Activated naive CD4-positive, alpha-beta T cell treated with Interleukin-2 at 50 U/mL for 16 hours (primary cell): Measurements from ENCODE around the gene TCTN3.
A peak's percentile ranks its signal among the peaks of the same experiment; 100 is the strongest.
"Not testable (repeated sequence)": the region's sequence is repeated elsewhere in the genome, so short reads cannot be mapped to it uniquely, and the experiment has no call there.

Source experiments
- DNase-seq: peaks from one replicate; pipeline ENCODE4 v3.0.0-alpha.2; 2020

Gene TCTN3, protein sequence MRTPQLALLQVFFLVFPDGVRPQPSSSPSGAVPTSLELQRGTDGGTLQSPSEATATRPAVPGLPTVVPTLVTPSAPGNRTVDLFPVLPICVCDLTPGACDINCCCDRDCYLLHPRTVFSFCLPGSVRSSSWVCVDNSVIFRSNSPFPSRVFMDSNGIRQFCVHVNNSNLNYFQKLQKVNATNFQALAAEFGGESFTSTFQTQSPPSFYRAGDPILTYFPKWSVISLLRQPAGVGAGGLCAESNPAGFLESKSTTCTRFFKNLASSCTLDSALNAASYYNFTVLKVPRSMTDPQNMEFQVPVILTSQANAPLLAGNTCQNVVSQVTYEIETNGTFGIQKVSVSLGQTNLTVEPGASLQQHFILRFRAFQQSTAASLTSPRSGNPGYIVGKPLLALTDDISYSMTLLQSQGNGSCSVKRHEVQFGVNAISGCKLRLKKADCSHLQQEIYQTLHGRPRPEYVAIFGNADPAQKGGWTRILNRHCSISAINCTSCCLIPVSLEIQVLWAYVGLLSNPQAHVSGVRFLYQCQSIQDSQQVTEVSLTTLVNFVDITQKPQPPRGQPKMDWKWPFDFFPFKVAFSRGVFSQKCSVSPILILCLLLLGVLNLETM

DNA sequence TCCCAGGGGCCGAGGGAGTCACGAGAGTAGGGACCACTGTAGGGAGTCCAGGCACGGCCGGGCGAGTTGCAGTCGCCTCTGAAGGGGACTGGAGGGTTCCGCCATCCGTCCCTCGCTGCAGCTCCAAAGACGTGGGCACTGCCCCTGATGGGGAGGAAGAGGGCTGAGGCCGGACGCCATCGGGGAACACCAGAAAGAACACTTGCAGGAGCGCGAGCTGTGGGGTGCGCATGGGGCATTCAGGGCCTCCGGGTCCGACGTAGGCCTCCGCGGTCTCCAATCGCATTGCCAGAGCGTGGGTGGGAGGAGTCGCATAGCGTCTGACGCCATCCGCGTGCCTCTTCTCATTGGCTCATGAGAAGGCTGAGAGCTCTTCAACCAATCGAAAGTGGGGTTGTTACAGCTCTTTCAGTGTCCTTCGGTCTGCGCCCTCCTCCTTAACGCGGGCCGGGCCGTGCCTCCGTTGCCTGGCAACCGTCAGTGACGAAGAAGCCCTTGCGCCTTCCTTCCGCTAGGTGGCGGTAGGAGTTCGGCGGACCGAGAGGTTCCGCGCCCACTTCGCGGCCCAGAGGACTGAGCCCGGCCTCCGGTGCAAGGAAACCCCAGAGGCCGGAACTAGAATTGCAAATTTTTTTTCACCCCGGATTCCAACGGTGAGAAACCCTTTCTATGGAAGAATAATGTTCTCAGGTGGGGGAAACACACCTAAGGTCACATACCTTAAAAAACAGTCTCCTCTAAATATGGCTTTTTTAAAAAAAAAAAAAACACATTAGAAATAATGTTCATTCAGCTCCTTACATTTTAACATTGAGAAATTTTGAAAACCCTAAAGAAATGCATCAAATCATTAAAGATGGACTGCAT is at the start of gene TCTN3:
Gene TCTN3 (minus strand): TSS at position 260 of the 867 bp plus-strand sequence. CDS start 28 bp downstream, at position 232.
- DNase-seq, result peak; percentile 97

DNA sequence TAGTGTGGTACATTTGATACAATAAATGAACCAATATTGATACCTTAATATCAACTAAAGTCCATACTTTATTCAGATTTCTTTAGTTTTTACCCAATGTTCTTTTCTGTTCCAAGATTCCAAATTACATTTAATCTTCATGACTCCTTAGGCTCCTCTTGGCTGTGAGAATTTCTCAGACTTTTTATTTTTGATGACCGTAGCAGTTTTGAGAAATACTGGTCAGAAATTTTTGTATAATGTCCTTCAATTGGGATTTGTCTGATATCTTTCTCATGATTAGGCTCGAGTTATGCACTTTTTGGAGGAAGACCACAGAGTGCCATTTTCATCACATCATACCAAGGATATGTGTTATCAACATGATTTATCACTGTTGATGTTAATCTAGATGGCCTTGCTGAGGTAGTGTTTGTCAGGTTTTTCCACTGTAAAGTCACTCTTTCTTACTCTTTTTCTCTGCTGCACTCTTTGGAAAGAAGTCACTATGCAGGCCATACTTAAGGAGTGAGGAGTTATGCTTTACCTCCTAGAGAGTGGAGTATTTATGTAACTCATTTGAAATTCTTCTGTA is 49.3 kb upstream of the TCTN3 start:
- DNase-seq, result no peak

DNA sequence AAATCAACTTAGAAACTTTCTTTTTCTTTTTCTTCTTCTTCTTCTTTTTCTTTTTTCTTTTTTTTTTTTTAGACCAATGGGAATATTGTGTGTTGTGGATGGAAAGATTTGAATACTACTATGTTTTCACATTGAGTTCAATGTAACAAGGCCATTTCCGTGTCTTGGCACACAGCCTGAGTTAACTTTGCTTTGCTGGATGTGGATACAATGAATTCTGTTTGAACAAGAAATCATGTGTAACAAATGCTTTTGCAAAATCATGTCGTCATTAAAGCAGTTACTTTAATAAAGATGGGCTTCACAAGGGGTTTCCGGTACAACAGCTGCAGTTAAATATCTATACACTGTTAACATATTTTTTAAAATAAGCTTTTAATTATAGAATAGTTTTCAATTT is 48.8 kb upstream of the TCTN3 start:
- no peak for DNase-seq

DNA sequence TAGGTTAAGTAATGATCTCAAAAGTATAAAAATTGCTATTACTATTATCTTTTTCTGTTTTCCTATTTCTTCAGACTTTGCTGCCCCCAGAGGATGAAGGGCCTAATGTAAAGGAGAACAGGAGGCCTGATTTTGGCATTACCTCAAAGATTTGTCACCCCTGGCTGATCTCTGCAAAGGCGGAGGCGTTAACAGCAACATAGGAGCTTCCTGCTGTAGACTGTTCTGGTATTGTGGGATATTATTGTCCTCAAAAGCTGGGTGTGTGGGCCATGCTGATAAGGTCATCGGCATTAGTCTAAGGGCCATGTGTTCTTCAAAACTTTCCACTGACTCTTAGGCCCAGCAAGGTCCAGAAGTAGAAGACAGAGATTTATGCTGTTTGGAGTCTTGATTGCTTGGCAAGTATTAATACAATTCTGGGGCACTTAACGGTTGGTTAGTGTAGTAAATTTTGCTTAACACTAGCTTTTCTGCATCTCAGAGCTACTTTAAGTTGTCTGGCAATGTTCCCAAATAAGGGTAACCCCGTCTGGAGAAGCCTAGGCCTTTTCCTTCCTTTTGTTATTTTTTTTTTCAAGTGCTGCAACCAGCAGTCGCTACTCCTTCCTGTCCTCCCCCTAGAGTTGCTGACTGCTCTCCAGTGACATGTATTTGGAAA is 48.2 kb upstream of the TCTN3 start:
- no peak for DNase-seq

DNA sequence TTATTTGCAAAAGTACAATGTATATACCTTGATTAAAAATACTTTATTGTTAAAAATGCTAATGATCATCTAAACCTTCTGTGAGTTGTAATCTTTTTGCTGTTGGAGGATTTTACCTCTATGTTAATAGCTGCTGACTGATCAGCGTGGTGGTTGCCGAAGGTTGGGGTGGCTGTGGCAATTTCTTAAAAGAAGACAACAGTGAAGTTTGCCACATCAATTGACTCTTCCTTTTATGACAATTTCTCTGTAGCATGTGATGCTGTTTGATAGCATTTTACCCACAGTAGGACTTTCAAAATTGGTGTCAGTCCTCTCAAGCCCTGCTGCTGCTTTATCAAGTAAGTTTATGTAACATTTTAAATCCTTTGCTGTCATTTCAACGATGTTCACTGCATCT is 45.3 kb upstream of the TCTN3 start:
- DNase-seq, result no peak

DNA sequence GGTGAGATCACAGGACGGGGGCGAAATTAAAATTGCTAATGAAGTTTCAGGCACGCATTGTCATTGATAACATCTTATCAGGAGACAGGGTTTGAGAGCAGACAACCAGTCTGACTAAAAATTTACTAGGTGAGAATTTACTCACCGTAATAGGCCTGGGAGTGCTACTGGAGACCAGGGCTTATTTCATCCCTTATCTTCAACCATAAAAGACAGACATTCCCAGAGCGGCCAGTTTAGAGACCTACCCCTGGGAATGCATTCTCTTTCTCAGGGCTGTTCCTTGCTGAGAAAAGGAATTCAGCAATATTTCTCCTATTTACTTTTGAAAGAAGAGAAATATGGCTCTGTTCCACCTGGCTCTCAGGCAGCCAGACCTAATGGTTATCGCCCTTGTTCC is 39.2 kb upstream of the TCTN3 start:
- not testable (repeated sequence) for DNase-seq

DNA sequence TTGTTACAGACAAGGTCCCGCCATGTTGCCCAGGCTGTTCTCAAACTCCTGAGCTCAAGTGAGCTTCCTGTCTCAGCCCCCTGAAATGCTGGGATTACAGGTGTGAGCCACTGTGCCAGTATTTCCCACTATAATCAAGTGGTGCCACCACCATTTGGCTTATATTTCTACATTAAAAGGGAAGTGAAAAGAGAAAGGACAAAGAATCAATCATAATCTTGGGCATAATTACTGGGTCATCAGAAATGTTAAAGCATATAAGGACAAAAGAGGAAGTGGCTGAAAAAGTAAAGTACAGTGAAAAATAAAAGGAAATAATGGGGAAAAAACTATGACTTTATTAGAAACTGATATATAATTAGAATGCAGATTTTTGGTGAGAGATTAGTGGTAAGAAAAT is 36.5 kb upstream of the TCTN3 start:
- no peak for DNase-seq

DNA sequence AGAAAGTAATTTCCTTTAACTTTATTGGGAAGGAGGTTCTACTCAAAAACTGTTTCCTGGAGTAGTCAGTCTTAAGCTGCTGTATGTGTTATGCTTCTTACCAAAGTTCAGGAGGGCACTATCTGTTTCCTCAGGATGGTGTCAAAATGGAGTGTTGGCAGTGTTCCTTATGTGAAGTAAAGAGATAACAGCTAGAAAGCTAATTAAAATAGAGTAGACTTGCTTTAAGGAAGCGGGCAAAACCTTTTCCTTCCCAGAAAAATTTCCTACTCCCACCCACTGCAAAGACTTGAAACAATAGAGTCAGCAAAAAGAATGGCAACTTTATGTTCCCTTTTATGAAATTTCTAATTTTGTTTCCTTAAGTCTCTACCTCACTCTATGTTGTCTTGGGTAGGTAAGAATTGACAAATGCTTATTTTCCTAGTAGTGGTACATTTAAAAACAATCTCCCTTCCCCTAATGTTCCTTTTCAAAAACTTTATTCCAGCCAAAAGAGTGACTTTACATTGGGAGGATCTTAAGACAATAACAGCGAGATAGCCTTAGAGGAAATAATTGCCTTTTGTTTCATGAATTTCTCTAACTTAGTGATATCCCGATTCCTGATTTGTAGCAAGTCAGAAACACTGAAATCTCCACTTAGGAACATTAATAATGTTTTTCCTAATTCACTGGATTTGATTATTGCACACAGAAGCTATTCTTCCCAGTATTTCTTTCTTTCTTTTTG is 35.8 kb upstream of the TCTN3 start:
- no peak for DNase-seq

DNA sequence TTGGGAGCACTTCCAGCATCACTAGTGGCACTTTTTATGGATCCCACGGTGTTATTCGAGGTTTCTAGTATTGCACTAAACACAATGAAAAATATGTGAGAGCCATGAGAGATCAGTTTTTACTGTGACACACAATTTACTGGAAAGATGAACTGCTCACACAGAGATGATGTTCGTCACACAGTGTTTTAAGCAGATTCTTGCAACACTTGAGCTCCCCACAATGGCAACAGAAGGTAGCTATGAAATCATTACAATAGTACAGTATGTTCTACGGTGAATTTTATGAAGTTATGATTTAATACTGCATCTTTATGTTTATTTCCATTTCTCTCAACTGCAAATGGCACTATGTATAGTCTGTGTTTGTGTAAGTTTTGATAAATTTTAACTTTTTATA is 34.8 kb upstream of the TCTN3 start:
- no peak for DNase-seq

DNA sequence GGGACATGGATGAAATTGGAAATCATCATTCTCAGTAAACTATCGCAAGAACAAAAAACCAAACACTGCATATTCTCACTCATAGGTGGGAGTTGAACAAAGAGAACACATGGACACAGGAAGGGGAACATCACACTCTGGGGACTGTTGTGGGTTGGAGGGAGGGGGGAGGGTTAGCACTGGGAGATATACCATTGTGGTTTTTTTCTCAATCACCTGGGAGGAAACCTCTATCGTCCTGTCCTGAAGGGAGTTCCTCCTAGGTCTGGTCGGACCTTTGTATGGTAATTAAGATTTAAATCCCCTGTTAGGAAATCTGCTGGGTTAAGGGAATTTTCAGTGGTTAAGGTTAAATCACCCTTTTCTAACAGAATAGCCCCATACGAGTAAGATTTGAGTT is 28.8 kb upstream of the TCTN3 start:
- not testable (repeated sequence) for DNase-seq

DNA sequence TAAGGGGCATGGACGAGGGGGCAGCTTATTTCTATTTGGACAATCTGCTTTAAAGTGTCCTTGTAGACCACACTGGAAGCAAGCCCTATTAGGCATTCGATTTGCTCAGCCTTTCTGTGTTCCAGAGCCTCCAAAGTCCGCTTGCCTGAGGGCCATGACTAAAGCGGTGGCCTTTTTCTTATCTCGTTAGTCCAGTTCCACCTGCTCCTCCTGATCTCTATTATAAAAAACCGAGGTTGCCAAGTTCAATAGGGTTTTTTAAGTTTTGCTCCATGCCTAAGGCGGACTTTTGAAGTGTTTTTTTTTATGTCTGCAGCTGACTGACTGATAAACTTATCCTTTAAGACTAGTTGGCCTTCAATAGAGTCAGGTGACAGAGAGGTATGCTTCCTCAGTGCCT is 27.0 kb upstream of the TCTN3 start:
- not testable (repeated sequence) for DNase-seq

DNA sequence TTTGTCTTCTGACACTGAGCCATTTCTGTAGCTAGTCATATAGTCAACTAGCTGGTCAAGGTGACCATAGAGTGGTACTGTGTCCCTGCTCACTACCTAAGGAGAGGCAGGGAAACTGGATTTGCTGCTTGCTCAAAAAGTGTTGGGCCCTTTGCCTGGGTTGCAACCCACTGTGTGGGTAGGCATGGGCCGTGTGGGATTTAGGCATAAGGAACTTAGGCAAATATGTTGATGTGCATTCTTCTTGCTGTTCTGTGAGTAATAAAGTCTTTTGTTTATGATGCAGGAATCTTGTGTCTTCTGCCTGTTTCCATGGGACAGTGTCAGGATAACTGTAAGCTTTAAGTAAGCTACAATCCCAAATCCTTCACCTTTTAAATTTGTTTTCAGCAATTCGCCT is 23.1 kb upstream of the TCTN3 start:
- DNase-seq, result no peak

DNA sequence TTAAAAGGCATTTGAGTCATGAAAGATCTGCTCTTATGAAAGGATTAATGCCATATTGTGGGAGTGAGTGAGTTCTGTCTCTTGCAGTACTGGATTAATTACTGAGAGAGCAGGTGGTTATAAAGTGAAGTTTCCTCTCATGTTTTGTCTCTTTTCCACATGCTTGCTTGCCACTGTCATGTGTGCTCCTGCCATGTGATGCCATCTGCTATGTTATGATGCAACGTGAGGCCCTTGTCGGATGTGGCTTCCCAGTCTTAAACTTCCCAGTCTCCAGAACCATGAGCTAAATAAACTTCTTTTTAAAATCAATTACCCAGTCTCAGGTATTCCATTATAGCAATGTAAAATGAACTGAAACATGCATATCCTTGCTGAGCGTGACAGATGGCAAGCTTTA is 22.7 kb upstream of the TCTN3 start:
- no peak for DNase-seq

DNA sequence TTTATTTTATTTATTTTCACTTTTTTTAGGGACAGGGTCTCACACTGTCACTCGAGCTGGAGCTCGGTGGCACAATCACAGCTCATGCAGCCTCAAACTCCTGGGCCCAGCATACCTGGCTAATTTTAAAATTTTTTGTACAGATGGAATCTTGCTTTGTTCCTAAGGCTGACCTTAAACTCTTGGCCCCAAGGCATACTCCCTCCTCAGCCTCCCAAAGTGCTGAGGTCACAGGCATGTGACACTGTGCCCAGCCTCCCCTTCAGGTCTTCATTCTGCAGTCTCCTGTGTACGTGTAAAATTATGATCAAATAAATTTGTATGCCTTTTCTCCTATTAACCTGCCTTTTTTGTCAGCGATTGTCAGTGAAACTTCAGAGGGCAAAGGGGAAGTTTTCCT is 17.8 kb upstream of the TCTN3 start:
- DNase-seq, result no peak

DNA sequence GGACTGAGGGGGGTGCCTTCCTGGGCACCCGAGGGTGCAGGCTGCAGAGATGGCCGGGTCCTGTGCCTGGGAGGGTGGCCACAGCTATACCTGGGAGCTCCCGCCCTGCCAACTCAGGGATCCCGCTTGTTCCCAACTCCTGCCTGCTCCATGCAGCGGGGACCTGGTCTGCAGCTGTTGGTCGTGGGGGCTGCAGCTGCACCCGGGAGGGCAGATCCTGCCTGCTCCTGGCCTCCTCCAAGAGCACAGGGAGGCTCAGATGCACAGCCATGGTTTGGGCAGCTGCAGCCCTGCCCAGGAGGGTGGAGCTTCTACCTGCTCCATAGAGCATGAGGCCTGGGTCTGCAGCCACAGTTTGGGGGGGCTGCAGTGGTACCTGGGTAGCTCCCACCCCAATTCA is 13.3 kb upstream of the TCTN3 start:
- no peak for DNase-seq

DNA sequence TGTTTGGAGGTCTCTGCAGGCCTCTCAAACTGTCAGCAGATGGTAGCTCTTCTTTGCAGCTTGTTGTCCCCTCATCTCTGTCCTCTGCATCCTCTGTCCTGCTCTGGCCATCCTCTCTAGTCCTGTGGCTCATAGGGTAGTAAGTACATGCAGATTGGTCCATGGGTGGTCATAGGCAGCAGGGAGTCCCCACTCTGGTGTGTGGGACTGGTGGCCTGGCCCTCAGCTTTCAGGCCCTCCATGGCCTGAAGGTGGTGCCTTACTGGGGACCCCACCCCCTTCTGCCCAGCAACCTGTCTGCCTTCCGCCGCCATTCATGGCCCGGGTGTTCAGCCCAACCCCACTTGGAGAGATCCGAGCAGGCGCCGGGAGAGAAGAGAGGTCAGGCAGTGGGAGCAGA is 12.8 kb upstream of the TCTN3 start:
- no peak for DNase-seq

DNA sequence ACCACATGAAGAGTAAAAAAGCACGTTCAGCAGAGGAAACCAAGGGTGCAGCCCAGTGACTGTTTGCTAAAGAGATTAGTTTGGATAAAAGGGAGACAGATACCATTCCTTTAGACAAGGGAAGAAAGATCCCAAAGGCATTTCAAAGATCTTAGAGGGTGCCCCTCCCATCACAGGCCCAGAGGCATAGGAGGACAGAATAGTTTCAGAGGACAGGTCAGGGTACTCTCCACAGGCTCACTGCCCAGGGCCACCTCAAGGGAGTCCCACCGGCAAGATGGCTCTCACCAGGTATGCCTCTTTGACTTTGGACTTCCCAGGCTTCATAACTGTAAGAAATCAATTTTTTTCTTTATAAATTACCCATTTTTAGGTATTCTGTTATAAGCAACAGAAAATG is 4.7 kb upstream of the TCTN3 start:
- no peak for DNase-seq

DNA sequence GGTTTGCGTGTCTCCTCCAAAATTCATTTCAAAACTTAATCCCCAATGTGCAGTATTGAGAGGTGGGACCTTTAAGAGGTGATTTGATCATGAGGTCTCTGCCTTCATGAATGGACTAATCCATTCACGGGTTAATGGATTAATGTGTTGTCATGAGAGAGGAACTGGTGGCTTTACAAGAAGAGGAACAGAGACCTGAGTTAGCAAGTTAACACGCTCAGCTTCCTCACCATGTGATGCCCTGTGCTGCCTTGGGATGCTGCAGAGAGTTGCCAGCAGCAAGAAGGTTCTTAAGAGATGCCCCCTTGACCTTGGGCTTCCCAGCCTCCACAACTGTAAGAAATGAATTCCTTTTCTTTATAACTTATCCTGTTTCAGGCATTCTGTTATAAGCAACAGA is 3.7 kb upstream of the TCTN3 start:
- DNase-seq, result no peak

DNA sequence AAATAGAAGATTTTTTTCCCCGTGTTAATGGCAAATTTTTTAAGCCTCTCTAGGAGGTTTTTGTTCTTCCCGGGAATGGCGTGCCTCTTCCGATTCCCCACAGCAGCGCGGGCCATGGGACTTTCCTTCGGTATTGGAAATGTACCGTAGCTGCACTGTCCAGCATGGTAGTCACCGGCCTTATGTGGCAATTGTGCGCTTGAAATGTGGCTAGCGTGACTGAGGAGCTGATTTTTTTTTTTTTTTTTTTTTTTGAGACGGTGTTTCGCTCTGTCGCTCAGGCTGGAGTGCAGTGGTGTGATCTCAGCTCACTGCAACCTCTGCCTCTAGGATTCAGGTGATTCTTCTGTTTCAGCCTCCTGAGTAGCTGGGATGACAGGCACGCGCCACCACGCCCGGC is 938 bp upstream of the TCTN3 start:
- no peak for DNase-seq

DNA sequence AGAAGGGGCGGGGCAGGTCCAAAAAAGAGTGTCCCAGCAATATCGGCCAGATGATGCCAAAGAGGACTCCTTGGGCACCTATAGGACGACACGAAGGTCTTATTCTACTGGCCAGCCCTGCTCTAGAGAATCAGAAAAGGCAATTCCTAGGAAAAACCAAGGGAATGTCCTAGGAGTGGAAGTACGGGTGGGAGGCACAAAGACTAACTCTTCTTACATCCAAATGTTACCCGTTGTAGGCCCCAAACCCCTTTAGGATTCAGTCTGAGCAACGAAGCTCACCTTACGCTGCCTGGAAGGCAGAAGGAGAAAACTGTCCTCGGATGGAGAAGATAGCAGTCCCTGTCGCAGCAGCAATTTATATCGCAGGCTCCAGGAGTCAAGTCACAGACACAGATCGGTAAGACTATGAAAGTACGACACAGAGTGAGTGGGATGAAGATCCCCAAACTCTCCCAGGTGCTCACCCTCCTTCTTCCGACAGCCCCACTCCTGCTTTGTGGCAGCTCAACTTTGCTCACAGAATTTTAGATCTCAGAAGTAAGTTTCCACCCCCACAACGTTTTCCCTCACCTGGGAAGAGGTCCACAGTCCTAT is 558 bp downstream of the TCTN3 start:
- no peak for DNase-seq

DNA sequence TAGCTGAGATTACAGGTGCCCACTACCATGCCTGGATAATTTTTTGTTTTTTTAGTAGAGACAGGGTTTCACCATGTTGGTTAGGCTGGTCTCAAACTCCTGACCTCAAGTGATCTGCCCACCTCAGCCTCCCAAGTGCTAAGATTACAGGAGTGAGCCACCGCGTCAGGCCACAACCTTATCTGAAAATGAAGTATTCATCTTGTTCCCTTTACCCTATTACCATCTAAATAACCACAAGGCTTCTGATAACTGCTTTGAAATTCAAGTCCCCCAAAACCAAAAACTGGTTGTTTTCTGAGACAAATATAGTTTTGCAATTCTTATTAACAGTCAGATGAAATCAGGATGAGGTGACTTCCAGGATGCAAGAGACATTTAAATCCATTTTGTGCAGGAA is 2.4 kb downstream of the TCTN3 start:
- DNase-seq, result no peak

DNA sequence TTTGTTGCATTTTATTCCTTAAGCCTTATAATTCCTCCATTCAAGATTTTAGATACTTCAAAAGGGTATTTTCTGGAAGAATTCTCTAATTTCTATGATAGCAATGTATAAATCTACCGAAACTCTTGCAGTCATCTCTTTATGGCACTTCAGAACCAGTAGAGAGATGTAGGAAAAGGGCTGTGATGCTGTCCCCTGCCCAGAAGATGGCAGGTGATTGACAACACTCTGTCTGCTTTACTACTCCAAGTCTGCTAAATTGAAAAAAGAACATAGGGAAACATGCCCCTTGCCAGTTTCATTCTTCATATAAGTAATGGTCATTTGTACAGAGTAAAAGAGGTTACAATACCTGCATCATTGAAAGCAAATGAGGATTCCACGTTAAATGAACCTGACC is 5.1 kb downstream of the TCTN3 start:
- no peak for DNase-seq
